OCI-LY1 (cell line): Measurements from ENCODE around the gene INHA.

Experiments
- H2AFZ ChIP-seq: fragments of 200-600 bp; sonication (generic), shearing (Covaris generic); 2 replicates; pipeline ENCODE4 v1.6.0; 2014; ENCODE audit warnings: antibody characterized with exemption, mild to moderate bottlenecking, low read length
- H3F3A ChIP-seq: fragments of 200-600 bp; sonication (generic), shearing (Covaris generic); 2 replicates; pipeline ENCODE4 v1.6.0; 2014; ENCODE audit warnings: mild to moderate bottlenecking, antibody characterized with exemption, low read length, moderate library complexity; ENCODE audit not compliant: insufficient read depth
- H3K27ac ChIP-seq: fragments of 200-600 bp; sonication (generic); 2 replicates; pipeline ENCODE4 v1.5.1; 2014; ENCODE audit warnings: low read length, mixed run types, mild to moderate bottlenecking, low read depth; ENCODE audit not compliant: poor library complexity, severe bottlenecking
- H3K27me3 ChIP-seq: fragments of 200-600 bp; sonication (generic); 2 replicates; pipeline ENCODE4 v1.6.0; 2014; ENCODE audit warnings: antibody characterized with exemption, mild to moderate bottlenecking, low read length, moderate library complexity; ENCODE audit not compliant: insufficient read depth
- H3K36me3 ChIP-seq: fragments of 200-600 bp; sonication (generic); 2 replicates; pipeline ENCODE4 v1.6.1; 2014; ENCODE audit warnings: mild to moderate bottlenecking, antibody characterized with exemption, low read length, moderate library complexity, mixed read lengths; ENCODE audit not compliant: insufficient read depth
- H3K4me1 ChIP-seq: fragments of 200-600 bp; sonication (generic); 2 replicates; pipeline ENCODE4 v1.5.1; 2014; ENCODE audit warnings: mild to moderate bottlenecking, low read length, moderate library complexity; ENCODE audit not compliant: insufficient read depth, severe bottlenecking
- H3K4me2 ChIP-seq: fragments of 200-600 bp; sonication (generic), shearing (Covaris generic); 2 replicates; pipeline ENCODE4 v1.6.1; 2014; ENCODE audit warnings: low read length
- H3K4me3 ChIP-seq: fragments of 200-600 bp; sonication (generic); 2 replicates; pipeline ENCODE4 v1.5.1; 2014; ENCODE audit warnings: low read length, low read depth, mild to moderate bottlenecking, mixed read lengths; ENCODE audit not compliant: poor library complexity, severe bottlenecking
- H3K79me2 ChIP-seq: fragments of 200-600 bp; shearing (Covaris generic); 2 replicates; pipeline ENCODE4 v1.6.1; 2016; ENCODE audit warnings: mixed run types, low read length, mixed read lengths; ENCODE audit not compliant: insufficient read depth
- H3K9ac ChIP-seq: fragments of 200-600 bp; sonication (generic), shearing (Covaris generic); 2 replicates; pipeline ENCODE4 v1.6.1; 2014; ENCODE audit warnings: mild to moderate bottlenecking, low read length, mixed read lengths
- H3K9me2 ChIP-seq: fragments of 200-600 bp; sonication (generic), shearing (Covaris generic); 2 replicates; pipeline ENCODE4 v1.6.1; 2014; ENCODE audit warnings: low read depth, mild to moderate bottlenecking, low read length, mixed read lengths
- H3K9me3 ChIP-seq: fragments of 200-600 bp; shearing (Covaris generic); 2 replicates; pipeline ENCODE4 v1.6.1; 2014; ENCODE audit warnings: low read length, mixed read lengths
- H4K20me1 ChIP-seq: fragments of 200-600 bp; sonication (generic), shearing (Covaris generic); 2 replicates; pipeline ENCODE4 v1.6.0; 2016; ENCODE audit warnings: mild to moderate bottlenecking, low read length; ENCODE audit not compliant: insufficient read depth
- CTCF ChIP-seq: fragments of 200-600 bp; sonication (generic), shearing (Covaris generic); IDR thresholded peaks from 2 replicates; pipeline ENCODE4 v1.5.1; 2017; ENCODE audit warnings: mild to moderate bottlenecking, antibody characterized with exemption, low read length, moderate library complexity, mixed read lengths
- EZH2 ChIP-seq: fragments of 200-600 bp; sonication (generic), shearing (Covaris generic); IDR thresholded peaks from 2 replicates; pipeline ENCODE4 v1.8.0; 2017; ENCODE audit warnings: borderline replicate concordance, mixed run types, mild to moderate bottlenecking, antibody characterized with exemption, low read length, moderate library complexity, mixed read lengths

The INHA gene

GRCh38 chr2:219607931-219608330 lies 35.8 kb downstream of the INHA start:
- Histone ChIP-seq H3K4me3 (no peak overlapping the region), H3K36me3 (peaks cover 25% of the 10 kb centered on the region; the same call in 1 of the 2 replicates), H3K79me2 (no peaks in the 10 kb centered on the region), H2AFZ (no peak overlapping the region), H3K9me2 (no peaks in the 10 kb centered on the region), H3F3A (no peaks in the 10 kb centered on the region), H3K9me3 (no peaks in the 10 kb centered on the region), H4K20me1 (no peaks in the 10 kb centered on the region), H3K27me3 (no peaks in the 10 kb centered on the region), H3K27ac (no peak overlapping the region), H3K9ac (no peak overlapping the region), H3K4me2 (no peak overlapping the region), H3K4me1 (peaks cover 6% of the 10 kb centered on the region)
- TF ChIP-seq EZH2: no peak
- TF ChIP-seq CTCF: no peak

DNA sequence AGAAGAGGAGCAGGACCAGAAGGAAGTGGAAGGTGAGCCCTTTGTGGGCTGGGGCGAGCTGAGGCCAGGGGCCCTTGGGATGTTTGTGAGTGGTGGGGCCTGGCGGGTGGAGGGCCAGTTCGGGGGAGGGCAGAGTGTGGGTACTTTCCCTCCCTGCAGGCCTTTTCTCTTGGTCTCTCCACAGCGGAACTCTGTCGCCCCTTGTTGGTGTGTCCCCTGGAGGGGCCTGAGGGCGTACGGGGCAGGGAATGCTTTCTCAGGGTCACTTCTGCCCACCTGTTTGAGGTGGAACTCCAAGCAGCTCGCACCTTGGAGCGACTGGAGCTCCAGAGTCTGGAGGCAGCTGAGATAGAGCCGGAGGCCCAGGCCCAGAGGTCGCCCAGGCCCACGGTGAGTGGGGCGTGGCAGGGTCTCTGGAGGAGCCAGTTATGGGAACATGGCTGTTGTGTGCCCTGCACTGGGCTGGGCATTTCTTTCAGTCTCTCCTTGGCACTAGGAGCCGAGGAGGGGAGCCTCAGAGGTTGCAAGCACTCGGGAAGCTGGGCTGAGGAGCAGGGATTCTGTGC lies 36.4 kb downstream of the INHA start:
- Histone ChIP-seq H4K20me1 (no peaks in the 10 kb centered on the region), H3K4me1 (peaks cover 7% of the 10 kb centered on the region), H3K27me3 (no peaks in the 10 kb centered on the region), H3K4me3 (no peak overlapping the region), H3K9me3 (no peaks in the 10 kb centered on the region), H3K9ac (no peak overlapping the region), H3K9me2 (no peaks in the 10 kb centered on the region), H2AFZ (no peak overlapping the region), H3K27ac (no peak overlapping the region), H3F3A (no peaks in the 10 kb centered on the region), H3K4me2 (no peak overlapping the region), H3K79me2 (no peaks in the 10 kb centered on the region), H3K36me3 (peaks cover 25% of the 10 kb centered on the region; the same call in 1 of the 2 replicates)
- no peak for TF ChIP-seq EZH2
- no peak for TF ChIP-seq CTCF

GRCh38 chr2:219609149-219609750 lies 37.1 kb downstream of the INHA start:
- TF ChIP-seq EZH2 (no peak), CTCF (no peak)
- Histone ChIP-seq H3K36me3 (peaks cover 27% of the 10 kb centered on the region; the same call in 1 of the 2 replicates), H3K27me3 (no peaks in the 10 kb centered on the region)

More at GRCh38 chr2:219609149-219609750, 37.1 kb downstream of the INHA start:
- no peak overlapping the region for H3K9ac ChIP-seq
- no peak overlapping the region for H3K4me3 ChIP-seq
- no peaks in the 10 kb centered on the region for H3K9me2 ChIP-seq
- no peak overlapping the region for H2AFZ ChIP-seq
- H3K4me2 ChIP-seq: no peak overlapping the region
- H3K9me3 ChIP-seq: no peaks in the 10 kb centered on the region
- no peaks in the 10 kb centered on the region for H3F3A ChIP-seq
- H3K79me2 ChIP-seq: no peaks in the 10 kb centered on the region
- no peaks in the 10 kb centered on the region for H4K20me1 ChIP-seq
- H3K4me1 ChIP-seq: peaks cover 7% of the 10 kb centered on the region
- H3K27ac ChIP-seq: no peak overlapping the region
